Cardiac fibroblast (primary cell): ENCODE results near the gene DBNL.

ENCODE experiments used
- DNase-seq, 2 donors: peaks; one replicate each; pipeline versions ENCODE4 v3.0.0 to v3.0.0-alpha.2; 2010; ENCODE audit warnings: low read depth in 2 of 2
- H3K4me3 ChIP-seq, 2 donors: replicated peaks in 1 of 2; 1 replicate in 1 of 2; 2 replicates in 1 of 2; pipeline ENCODE4 v1.5.1; 2011; ENCODE audit warnings: low read depth in 2 of 2, low read length in 2 of 2, mild to moderate bottlenecking in 2 of 2, moderate library complexity in 1 of 2
- TF ChIP-seq, protein P1 (sequence below): IDR thresholded peaks from one replicate; pipeline ENCODE4 v1.5.1; 2011; ENCODE audit warnings: low read depth, mild to moderate bottlenecking, low read length, inconsistent platforms

Gene DBNL

DNA sequence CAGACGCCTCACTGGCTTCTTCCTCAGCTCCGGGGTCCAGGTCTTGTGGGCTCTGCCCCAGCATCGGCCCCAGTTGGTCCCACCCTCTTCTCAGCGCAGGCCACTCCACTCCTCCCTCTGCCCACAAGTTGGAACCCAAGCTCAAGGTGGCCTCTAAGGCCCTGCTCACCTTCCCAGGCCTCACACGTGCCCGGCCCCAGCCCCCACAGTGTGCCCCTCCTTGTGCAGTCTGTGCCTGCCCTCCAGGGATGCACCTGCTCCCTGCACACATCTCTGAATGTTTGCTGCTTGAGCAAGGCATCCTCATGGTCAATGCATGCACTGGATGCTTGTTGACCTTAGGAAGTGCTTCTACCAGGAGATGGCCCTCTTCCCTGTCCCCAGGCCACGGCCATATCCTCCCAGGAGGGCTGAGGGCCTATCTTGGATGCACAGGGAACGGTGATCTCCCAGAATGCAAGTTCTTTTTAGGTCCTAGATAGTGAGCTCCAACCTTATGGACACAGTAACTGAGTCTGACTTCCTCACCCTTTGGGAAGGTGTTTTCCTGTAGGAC lies 51.9 kb downstream of the DBNL start:
- DNase-seq: no peak
- TF ChIP-seq, protein P1, sequence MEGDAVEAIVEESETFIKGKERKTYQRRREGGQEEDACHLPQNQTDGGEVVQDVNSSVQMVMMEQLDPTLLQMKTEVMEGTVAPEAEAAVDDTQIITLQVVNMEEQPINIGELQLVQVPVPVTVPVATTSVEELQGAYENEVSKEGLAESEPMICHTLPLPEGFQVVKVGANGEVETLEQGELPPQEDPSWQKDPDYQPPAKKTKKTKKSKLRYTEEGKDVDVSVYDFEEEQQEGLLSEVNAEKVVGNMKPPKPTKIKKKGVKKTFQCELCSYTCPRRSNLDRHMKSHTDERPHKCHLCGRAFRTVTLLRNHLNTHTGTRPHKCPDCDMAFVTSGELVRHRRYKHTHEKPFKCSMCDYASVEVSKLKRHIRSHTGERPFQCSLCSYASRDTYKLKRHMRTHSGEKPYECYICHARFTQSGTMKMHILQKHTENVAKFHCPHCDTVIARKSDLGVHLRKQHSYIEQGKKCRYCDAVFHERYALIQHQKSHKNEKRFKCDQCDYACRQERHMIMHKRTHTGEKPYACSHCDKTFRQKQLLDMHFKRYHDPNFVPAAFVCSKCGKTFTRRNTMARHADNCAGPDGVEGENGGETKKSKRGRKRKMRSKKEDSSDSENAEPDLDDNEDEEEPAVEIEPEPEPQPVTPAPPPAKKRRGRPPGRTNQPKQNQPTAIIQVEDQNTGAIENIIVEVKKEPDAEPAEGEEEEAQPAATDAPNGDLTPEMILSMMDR: no peak
- H3K4me3 ChIP-seq: no peak overlapping the region

DNA sequence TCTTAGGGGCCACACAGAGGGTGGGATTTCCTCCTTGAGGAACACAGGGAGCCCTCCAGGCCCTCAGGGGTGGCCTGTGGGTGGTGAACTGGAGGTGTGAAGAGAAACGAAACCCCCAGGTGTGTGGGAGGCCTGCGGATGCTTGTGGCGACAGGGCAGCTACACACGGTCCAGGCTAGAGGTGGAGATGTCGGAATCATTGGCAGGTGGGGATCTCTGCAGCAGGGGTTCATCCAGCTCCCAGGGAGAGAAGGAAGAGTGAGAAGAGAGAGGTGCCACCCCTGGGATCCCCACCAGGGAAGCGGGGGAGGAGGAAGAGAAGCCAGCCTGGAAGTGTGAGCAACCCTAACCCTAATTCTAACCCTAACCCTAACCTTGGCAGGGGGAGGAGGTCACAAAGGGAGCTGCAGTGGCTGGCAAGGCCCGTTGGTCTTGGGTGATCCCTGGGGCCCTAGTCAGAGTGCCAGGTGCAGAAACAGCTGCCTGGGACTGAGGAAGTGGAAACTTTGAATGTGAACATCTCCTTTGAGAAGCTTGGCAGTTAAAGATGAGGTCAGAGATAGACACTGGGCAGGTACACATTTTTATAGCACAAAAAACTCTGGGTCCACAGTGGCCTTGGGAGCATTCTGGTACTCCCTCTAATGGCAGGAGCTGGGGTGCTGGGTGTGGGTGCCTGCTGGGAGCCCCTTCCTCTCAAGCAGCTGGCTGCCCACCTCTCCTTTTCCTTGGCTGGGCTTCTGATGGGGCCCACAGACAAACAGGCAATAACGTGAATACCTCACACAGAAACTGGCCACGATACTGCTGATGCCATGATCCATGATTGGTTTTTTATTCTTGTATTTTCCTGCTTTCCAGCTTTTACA lies 52.8 kb downstream of the DBNL start:
- DNase-seq: no peak
- H3K4me3 ChIP-seq: no peak overlapping the region
- TF ChIP-seq, protein P1: no peak

DNA sequence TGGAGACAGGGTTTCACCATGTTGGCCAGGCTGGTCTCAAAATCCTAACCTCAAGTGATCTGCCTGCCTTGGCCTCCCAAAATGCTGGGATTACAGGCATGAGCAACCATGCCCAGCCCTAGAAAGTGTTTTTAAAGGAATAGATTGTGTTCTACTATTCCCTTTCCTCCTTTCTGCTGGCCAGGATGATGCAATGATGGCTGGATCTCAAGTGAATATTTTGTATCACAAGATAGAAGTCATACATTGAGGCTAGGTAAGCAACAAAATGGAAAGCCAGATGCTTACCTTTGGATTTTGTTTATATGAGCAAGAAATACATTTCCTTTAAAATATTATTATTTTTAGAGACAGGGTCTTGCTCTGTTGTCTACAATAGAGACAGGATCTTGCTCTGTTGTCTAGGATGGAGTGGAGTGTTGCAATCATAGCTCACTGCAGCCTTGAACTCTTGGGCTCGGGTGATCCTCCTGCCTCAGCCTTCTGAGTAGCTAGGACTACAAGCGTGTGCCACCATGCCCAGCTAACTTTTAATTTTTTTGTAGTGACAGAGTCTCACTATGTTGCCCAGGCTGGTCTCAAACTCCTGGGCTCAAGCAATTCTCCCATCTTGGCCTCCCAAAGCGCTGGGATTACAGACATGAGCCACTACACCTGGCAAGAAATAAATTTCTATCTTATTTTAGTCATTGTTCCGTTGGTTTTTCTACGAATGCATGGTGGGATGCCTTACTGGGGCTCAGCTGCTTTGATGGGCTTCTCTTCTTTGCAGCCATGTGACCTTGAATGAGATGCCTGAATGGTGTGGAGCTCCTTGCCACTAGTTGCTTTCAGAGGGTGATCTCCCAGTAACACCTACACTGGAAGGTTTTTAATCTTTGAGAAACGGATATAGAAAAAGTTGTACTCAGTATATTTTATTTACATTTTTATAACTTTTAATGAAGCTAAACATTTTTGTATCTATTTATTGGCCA lies 53.9 kb downstream of the DBNL start:
- DNase-seq: no peak
- TF ChIP-seq, protein P1: no peak
- no peak overlapping the region for H3K4me3 ChIP-seq

DNA sequence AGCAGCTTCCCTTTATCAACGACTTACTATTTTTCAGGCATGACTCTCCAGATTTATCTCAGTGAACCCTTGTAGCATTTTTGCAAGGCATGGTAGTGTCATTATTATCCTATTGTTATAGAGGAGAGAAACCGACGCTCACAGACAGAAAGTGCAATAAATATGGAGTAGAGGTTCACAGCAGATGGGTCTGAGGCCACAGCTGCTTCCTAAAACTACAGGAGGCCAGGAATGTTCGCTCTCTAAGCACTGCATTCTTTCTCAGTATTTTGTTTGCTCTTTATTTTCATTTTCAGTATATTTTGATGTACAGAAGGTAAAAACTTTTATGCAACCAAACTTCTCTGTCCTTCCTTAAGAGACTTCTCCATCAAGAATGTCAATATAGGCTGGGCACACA lies 55.2 kb downstream of the DBNL start:
- TF ChIP-seq, protein P1: no peak
- no peak overlapping the region for H3K4me3 ChIP-seq
- DNase-seq: no peak

DNA sequence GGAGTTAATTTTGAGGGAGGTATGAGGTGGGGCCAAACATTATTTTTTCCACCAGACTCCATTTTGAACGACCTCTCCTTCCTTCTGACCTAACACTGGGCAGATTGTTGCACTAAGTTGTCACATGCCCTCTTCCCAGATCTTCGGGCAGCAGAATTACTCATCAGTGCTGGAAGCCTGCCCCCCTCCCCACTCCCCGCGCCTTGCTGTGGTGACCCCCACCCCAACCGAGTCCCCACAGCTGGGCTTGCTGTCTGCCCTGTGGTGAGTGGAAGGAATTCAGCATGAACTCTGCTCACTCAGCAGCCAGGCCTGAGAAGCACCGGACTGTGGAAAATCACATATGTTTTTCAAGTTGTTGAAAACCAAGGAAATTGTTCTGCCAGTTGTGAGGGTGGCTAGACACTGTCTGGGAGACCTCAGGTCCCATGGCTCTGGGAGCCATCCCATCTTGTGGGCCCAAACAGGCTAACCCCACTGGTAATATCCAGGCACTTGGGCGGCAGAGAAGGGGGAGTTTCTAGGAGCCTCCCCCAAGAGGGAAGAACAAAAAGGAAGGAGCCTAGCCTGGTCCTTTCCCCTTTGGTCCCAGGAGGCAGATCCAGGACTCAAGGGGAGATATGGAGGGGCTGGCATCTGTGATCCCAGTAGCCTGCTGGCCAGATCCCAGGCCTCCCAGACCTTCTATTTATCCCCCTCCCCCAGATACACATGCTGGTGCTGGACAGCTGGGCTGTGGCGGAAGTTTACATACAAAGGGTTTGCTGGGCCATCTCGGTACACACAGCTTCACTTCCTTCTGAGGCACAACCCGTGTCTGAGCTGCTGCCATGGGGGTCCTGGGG lies 56.2 kb downstream of the DBNL start:
- H3K4me3 ChIP-seq: no peak overlapping the region
- TF ChIP-seq, protein P1: no peak
- DNase-seq: peak; percentile 50 to 88
